ENCODE results near the gene SUN5. TPM values are rescaled to one million over a fixed set of nuclear protein-coding genes. Genes with fewer than 3 reads are reported as not detected.

The SUN5 gene
- total RNA-seq, 6 experiments from 2014 or later, result not detected

- H3K27me3 Mint-ChIP-seq (ENCODE audit: insufficient read depth), result peaks cover 39% of the 10 kb centered on the region
- no peak overlapping the region for H3K27ac Mint-ChIP-seq
- TF ChIP-seq, protein P1, sequence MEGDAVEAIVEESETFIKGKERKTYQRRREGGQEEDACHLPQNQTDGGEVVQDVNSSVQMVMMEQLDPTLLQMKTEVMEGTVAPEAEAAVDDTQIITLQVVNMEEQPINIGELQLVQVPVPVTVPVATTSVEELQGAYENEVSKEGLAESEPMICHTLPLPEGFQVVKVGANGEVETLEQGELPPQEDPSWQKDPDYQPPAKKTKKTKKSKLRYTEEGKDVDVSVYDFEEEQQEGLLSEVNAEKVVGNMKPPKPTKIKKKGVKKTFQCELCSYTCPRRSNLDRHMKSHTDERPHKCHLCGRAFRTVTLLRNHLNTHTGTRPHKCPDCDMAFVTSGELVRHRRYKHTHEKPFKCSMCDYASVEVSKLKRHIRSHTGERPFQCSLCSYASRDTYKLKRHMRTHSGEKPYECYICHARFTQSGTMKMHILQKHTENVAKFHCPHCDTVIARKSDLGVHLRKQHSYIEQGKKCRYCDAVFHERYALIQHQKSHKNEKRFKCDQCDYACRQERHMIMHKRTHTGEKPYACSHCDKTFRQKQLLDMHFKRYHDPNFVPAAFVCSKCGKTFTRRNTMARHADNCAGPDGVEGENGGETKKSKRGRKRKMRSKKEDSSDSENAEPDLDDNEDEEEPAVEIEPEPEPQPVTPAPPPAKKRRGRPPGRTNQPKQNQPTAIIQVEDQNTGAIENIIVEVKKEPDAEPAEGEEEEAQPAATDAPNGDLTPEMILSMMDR (IDR thresholded peaks at IDR 0.05), result no peak
- peaks cover 10% of the 10 kb centered on the region for H3K36me3 Mint-ChIP-seq (ENCODE audit: low read depth)
- no peak for DNase-seq
- no peak overlapping the region for H3K4me3 Mint-ChIP-seq
- H3K9me3 Mint-ChIP-seq, result peaks cover 10% of the 10 kb centered on the region
- no peaks in the 10 kb centered on the region for H3K4me1 Mint-ChIP-seq (ENCODE audit: low read depth)
Measured at GRCh38 chr20:33043731-33044181, 39.5 kb upstream of the SUN5 start.

GRCh38 chr20:33042983-33043730 lies 38.9 kb upstream of the SUN5 start:
- Mint-ChIP-seq H3K4me3 (no peak overlapping the region), H3K36me3 (ENCODE audit: low read depth) (peaks cover 10% of the 10 kb centered on the region), H3K4me1 (ENCODE audit: low read depth) (no peaks in the 10 kb centered on the region), H3K9me3 (peaks cover 10% of the 10 kb centered on the region), H3K27me3 (ENCODE audit: insufficient read depth) (peaks cover 37% of the 10 kb centered on the region), H3K27ac (no peak overlapping the region)
- TF ChIP-seq, protein P1 (IDR thresholded peaks at IDR 0.05), result no peak
- no peak for DNase-seq

- H3K4me1 Mint-ChIP-seq (ENCODE audit: low read depth), result no peaks in the 10 kb centered on the region
- DNase-seq, result no peak
- H3K27me3 Mint-ChIP-seq (ENCODE audit: insufficient read depth), result peaks cover 42% of the 10 kb centered on the region
- H3K4me3 Mint-ChIP-seq, result no peak overlapping the region
- H3K9me3 Mint-ChIP-seq, result peaks cover 10% of the 10 kb centered on the region
- TF ChIP-seq, protein P1 (IDR thresholded peaks at IDR 0.05), result no peak
- H3K27ac Mint-ChIP-seq, result no peak overlapping the region
- H3K36me3 Mint-ChIP-seq (ENCODE audit: low read depth), result peaks cover 10% of the 10 kb centered on the region
Measured at GRCh38 chr20:33042430-33042829, 38.2 kb upstream of the SUN5 start.

DNA sequence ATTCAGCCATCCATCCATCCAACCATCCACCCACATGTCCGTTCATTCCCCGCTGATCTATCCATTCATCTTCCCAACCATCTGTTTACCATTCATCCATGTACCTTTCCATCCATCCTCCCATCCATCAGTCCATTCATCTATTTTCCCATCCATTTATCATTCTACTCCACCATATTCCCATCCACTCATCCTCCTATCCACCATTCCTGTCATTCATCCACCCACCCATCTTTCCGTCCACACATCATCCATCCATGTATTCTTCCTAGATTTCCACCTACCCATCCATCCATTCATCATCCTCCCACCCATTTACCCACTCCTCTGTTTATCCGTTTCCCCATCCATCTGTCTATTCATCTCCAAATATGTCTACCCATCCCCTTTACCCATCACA lies 34.0 kb upstream of the SUN5 start:
- Mint-ChIP-seq H3K9me3 (no peaks in the 10 kb centered on the region), H3K27ac (no peak overlapping the region), H3K36me3 (ENCODE audit: low read depth) (no peaks in the 10 kb centered on the region), H3K4me3 (no peak overlapping the region), H3K4me1 (ENCODE audit: low read depth) (no peaks in the 10 kb centered on the region), H3K27me3 (ENCODE audit: insufficient read depth) (peaks cover 41% of the 10 kb centered on the region)
- TF ChIP-seq, protein P1 (IDR thresholded peaks at IDR 0.05), result no peak
- no peak for DNase-seq

DNA sequence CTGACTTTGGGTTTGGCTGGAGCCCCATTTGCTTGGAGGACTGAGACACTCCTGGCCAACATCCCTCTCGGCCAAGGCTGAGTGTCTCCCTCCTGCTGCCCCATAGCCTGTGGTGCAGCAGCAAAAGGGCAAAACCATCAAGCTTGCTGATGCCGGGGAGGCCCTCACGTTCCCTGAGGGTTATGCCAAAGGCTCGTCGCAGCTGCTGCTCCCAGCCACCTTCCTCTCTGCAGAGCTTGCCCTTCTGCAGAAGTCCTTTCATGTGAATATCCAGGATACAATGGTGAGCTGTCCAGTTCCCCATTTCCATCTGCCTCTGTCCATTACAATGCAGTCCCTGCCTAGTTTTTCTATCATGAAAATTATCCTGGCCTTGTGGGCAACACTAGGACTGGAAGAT lies 33.2 kb upstream of the SUN5 start:
- no peak overlapping the region for H3K4me3 Mint-ChIP-seq
- H3K4me1 Mint-ChIP-seq (ENCODE audit: low read depth), result no peaks in the 10 kb centered on the region
- DNase-seq, result no peak
- no peaks in the 10 kb centered on the region for H3K36me3 Mint-ChIP-seq (ENCODE audit: low read depth)
- peaks cover 46% of the 10 kb centered on the region for H3K27me3 Mint-ChIP-seq (ENCODE audit: insufficient read depth)
- no peak overlapping the region for H3K27ac Mint-ChIP-seq
- TF ChIP-seq, protein P1 (IDR thresholded peaks at IDR 0.05), result no peak
- H3K9me3 Mint-ChIP-seq, result no peaks in the 10 kb centered on the region
